ENCODE measurements around the gene STT3A. TPM values are rescaled to one million over a fixed set of nuclear protein-coding genes. Genes with fewer than 3 reads are reported as not detected.

Gene STT3A
- total and polyA plus RNA-seq, 10 of the 15 experiments (the other 5 are each of a cell fraction or from before 2014, with no cell fraction given), result 74.4 to 202 (median 118) TPM

- ChIA-PET POLR2A (no interaction called here), SMC1A (ENCODE audit: uncharacterized antibody, unreplicated experiment) (interaction anchor here (0.8 kb wide), 1 partner anchor 46 kb away, joined by 4 read pairs; no protein-coding TSS in a partner anchor), CTCF (interaction anchor here (1.2 kb wide), 1 partner anchor 110 kb away, joined by 5 read pairs; no protein-coding TSS in a partner anchor), RAD21 (ENCODE audit: unreplicated experiment) (no interaction called here)
- 58% methylated on average over 4 of the region's 4 CpGs for WGBS (ENCODE audit: insufficient coverage, insufficient replicate concordance, low lambda C conversion rate, missing lambda C conversion rate)
- intact Hi-C loops (cut with micrococcal nuclease; ENCODE audit: unreplicated experiment), result no loop called here
- Histone ChIP-seq H3K9ac (ENCODE audit: control insufficient read depth, insufficient read depth, low read length) (no peak overlapping the region), H3K79me2 (ENCODE audit: control insufficient read depth, insufficient read depth, low read length) (no peaks in the 10 kb centered on the region), H3K36me3 (ENCODE audit: control insufficient read depth in 2 of 2, insufficient read depth in 2 of 2, low read length in 1 of 2) (no peaks in the 10 kb centered on the region), H3K4me1 (ENCODE audit: control insufficient read depth, insufficient read depth, low read length) (no peaks in the 10 kb centered on the region), H3K4me2 (ENCODE audit: control insufficient read depth, insufficient read depth) (no peak overlapping the region), H2AFZ (ENCODE audit: control insufficient read depth, low read depth, low read length) (peak overlapping the region; percentile 23; the same call in 1 of the 2 replicates), H3K27me3 (replicated peaks in 1 of 2; ENCODE audit: control insufficient read depth in 2 of 2, insufficient read depth in 2 of 2, low read length in 1 of 2) (no peaks in the 10 kb centered on the region), H4K20me1 (ENCODE audit: control insufficient read depth, insufficient read depth) (no peaks in the 10 kb centered on the region), H3K27ac (ENCODE audit: control insufficient read depth, insufficient read depth) (no peak overlapping the region), H3K9me3 (replicated peaks; ENCODE audit: control insufficient read depth, insufficient read depth, low read length) (no peaks in the 10 kb centered on the region; the same call in 2 of the 3 replicates), H3K4me3 (no peak overlapping the region)
- in situ Hi-C loops (cut with MboI), result no loop called here
- FAIRE-seq (no peak), DNase-seq (ENCODE audit: low read depth, low spot score) (no peak), ATAC-seq (no peak)
- BruUV-seq (replicated peaks), result no TSS peak
- TF ChIP-seq PKNOX1 (IDR thresholded peaks at IDR 0.05) (peak; percentile 67), RUNX3 (IDR thresholded peaks at IDR 0.05; ENCODE audit: low read length) (no peak), NRF1 (conservative IDR thresholded peaks at IDR 0.05; ENCODE audit: low read depth, low read length) (no peak)
Observed at GRCh38 chr11:125562430-125562829, 30.2 kb upstream of the STT3A start.

DNA sequence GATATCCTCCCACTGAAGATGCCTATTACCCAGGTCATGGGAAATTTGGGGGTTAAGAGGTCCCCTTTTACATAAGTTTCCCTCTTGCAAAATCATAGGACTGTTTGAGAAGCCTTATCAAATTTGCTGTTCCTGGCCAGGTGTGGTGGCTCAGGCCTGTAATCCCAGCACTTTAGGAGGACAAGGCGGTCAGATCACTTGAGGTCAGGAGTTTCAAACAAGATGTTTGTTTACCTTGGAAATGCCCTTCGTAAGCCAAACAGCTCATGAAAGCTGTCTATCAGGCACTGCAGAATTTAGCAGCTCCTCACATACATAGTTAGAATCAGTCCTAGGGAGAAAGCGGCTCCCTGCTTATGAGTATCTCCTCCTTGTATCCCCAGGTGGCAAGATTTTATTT is 28.3 kb upstream of the STT3A start:
- H3K27ac ChIP-seq (ENCODE audit: control insufficient read depth, insufficient read depth), result no peak overlapping the region
- POLR2A ChIA-PET, result no interaction called here
- no peaks in the 10 kb centered on the region; the same call in 1 of the 2 replicates for H3K4me1 ChIP-seq (ENCODE audit: control insufficient read depth, insufficient read depth, low read length)
- no TSS peak for BruUV-seq (replicated peaks)
- no peaks in the 10 kb centered on the region; the same call in 2 of the 3 replicates for H3K9me3 ChIP-seq (replicated peaks; ENCODE audit: control insufficient read depth, insufficient read depth, low read length)
- intact Hi-C loops (cut with micrococcal nuclease; ENCODE audit: unreplicated experiment) (no loop called here), in situ Hi-C loops (cut with MboI) (no loop called here)
- no peak for ATAC-seq
- H3K4me3 ChIP-seq, result no peak overlapping the region
- no peaks in the 10 kb centered on the region for H3K27me3 ChIP-seq (replicated peaks in 1 of 2; ENCODE audit: control insufficient read depth in 2 of 2, insufficient read depth in 2 of 2, low read length in 1 of 2)
- 76% methylated on average over 3 of the region's 3 CpGs for WGBS (ENCODE audit: insufficient coverage, insufficient replicate concordance, low lambda C conversion rate, missing lambda C conversion rate)
- H3K4me2 ChIP-seq (ENCODE audit: control insufficient read depth, insufficient read depth), result no peak overlapping the region
- CTCF ChIA-PET, result no interaction called here
- no peak for DNase-seq (ENCODE audit: low read depth, low spot score)
- H4K20me1 ChIP-seq (ENCODE audit: control insufficient read depth, insufficient read depth), result no peaks in the 10 kb centered on the region
- H3K9ac ChIP-seq (ENCODE audit: control insufficient read depth, insufficient read depth, low read length), result no peak overlapping the region
- no peak for FAIRE-seq
- H2AFZ ChIP-seq (ENCODE audit: control insufficient read depth, low read depth, low read length), result no peak overlapping the region
- H3K79me2 ChIP-seq (ENCODE audit: control insufficient read depth, insufficient read depth, low read length), result peaks cover 4% of the 10 kb centered on the region
- TF ChIP-seq FOS (IDR thresholded peaks at IDR 0.05; ENCODE audit: borderline replicate concordance, extremely low read depth, insufficient read length), result no peak
- TF ChIP-seq, protein P1, sequence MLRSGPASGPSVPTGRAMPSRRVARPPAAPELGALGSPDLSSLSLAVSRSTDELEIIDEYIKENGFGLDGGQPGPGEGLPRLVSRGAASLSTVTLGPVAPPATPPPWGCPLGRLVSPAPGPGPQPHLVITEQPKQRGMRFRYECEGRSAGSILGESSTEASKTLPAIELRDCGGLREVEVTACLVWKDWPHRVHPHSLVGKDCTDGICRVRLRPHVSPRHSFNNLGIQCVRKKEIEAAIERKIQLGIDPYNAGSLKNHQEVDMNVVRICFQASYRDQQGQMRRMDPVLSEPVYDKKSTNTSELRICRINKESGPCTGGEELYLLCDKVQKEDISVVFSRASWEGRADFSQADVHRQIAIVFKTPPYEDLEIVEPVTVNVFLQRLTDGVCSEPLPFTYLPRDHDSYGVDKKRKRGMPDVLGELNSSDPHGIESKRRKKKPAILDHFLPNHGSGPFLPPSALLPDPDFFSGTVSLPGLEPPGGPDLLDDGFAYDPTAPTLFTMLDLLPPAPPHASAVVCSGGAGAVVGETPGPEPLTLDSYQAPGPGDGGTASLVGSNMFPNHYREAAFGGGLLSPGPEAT (IDR thresholded peaks at IDR 0.05; ENCODE audit: low read depth), result no peak
- TF ChIP-seq SREBF2 (IDR thresholded peaks at IDR 0.05; ENCODE audit: low read length), result no peak
- no peak for TF ChIP-seq ATF7 (IDR thresholded peaks at IDR 0.05; ENCODE audit: low read depth)
- no peak for TF ChIP-seq JUNB (IDR thresholded peaks at IDR 0.05)
- TF ChIP-seq TCF3 (IDR thresholded peaks at IDR 0.05; ENCODE audit: borderline replicate concordance, insufficient read depth, low read depth, low read length), result no peak
- no peak for TF ChIP-seq MXI1 (IDR thresholded peaks at IDR 0.05; ENCODE audit: low read depth, low read length)
- no peak for TF ChIP-seq SPI1 (IDR thresholded peaks at IDR 0.05; ENCODE audit: borderline replicate concordance, insufficient read depth, low read depth, low read length)
- no peak for TF ChIP-seq ZNF274 (IDR thresholded peaks at IDR 0.05; ENCODE audit: insufficient read depth, insufficient read length)
- no peak for TF ChIP-seq CHD1 (IDR thresholded peaks at IDR 0.05; ENCODE audit: low read depth, low read length)
- no peak for TF ChIP-seq CEBPB (IDR thresholded peaks at IDR 0.05; ENCODE audit: borderline replicate concordance in 1 of 2, low read depth in 2 of 2, low read length in 2 of 2)
- TF ChIP-seq CBFB (IDR thresholded peaks at IDR 0.05; ENCODE audit: low read depth), result no peak
- TF ChIP-seq KDM1A (IDR thresholded peaks at IDR 0.05; ENCODE audit: borderline replicate concordance), result no peak
- no peak for TF ChIP-seq MYB (IDR thresholded peaks at IDR 0.05; ENCODE audit: borderline replicate concordance, low read depth, low read length)
- no peaks in the 10 kb centered on the region for H3K36me3 ChIP-seq (ENCODE audit: control insufficient read depth in 2 of 2, insufficient read depth in 2 of 2, low read length in 1 of 2)
- SMC1A ChIA-PET (ENCODE audit: uncharacterized antibody, unreplicated experiment), result no interaction called here
- RAD21 ChIA-PET (ENCODE audit: unreplicated experiment), result no interaction called here

All from GM12878 (cell line).